ENCODE results near the gene RNF145. TPM values are rescaled to one million over a fixed set of nuclear protein-coding genes. Genes with fewer than 3 reads are reported as not detected.
"Not testable (repeated sequence)": the region's sequence is repeated elsewhere in the genome, so short reads cannot be mapped to it uniquely, and the experiment has no call there.

RNF145 gene
- total and polyA plus RNA-seq, 10 of the 15 experiments (the other 5 are each of a cell fraction or from before 2014, with no cell fraction given): 9.7 to 58.1 (median 38.2) TPM

DNA sequence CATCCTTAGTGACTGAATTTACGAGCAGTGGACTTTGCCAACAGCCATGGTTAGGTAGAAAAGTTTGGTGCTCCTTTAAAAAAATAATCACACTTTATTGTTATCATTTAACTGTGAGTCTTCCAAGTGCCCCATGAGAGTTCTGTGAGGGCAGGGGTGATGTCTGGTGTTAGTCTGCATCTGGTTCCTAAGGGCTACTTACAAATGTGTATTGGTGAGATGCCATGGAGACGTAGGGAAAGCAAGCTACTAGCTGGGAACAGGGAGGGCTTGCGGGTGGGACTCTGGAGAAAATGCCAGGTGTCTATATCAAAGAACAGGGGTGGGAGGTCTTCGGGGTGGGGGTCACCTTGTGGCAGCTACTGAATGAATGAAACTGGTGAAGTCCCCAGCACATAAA, 62.5 kb downstream of the RNF145 start:
- H3K4me1 ChIP-seq (ENCODE audit: control insufficient read depth, insufficient read depth, low read length): no peaks in the 10 kb centered on the region
- ATAC-seq: no peak
- BruUV-seq (replicated peaks): no TSS peak
- FAIRE-seq: no peak
- no peak overlapping the region for H3K9ac ChIP-seq (ENCODE audit: control insufficient read depth, insufficient read depth, low read length)
- no peaks in the 10 kb centered on the region for H3K27me3 ChIP-seq (replicated peaks in 1 of 2; ENCODE audit: control insufficient read depth in 2 of 2, insufficient read depth in 2 of 2, low read length in 1 of 2)
- ChIA-PET CTCF (interaction anchor here (1.0 to 1.5 kb wide), 3 partner anchors 10 to 841 kb away, joined by 3 to 5 read pairs (median 3); no protein-coding TSS in a partner anchor), RAD21 (ENCODE audit: unreplicated experiment) (no interaction called here), POLR2A (no interaction called here), SMC1A (ENCODE audit: uncharacterized antibody, unreplicated experiment) (interaction anchor here (1.0 kb wide), 1 partner anchor 170 kb away, joined by 4 read pairs; no protein-coding TSS in a partner anchor)
- H3K36me3 ChIP-seq (ENCODE audit: control insufficient read depth in 2 of 2, insufficient read depth in 2 of 2, low read length in 1 of 2): no peaks in the 10 kb centered on the region
- H3K79me2 ChIP-seq (ENCODE audit: control insufficient read depth, insufficient read depth, low read length): no peaks in the 10 kb centered on the region
- H3K27ac ChIP-seq (ENCODE audit: control insufficient read depth, insufficient read depth): no peak overlapping the region
- intact Hi-C loops (cut with micrococcal nuclease; ENCODE audit: unreplicated experiment): no loop called here
- no peaks in the 10 kb centered on the region for H4K20me1 ChIP-seq (ENCODE audit: control insufficient read depth, insufficient read depth)
- in situ Hi-C loops (cut with MboI): no loop called here
- no peaks in the 10 kb centered on the region for H3K9me3 ChIP-seq (replicated peaks; ENCODE audit: control insufficient read depth, insufficient read depth, low read length)
- H3K4me3 ChIP-seq: no peak overlapping the region
- WGBS (ENCODE audit: insufficient coverage, insufficient replicate concordance, low lambda C conversion rate, missing lambda C conversion rate): 20% methylated on average over 4 of the region's 4 CpGs
- TF ChIP-seq IKZF2 (IDR thresholded peaks at IDR 0.05) (no peak), SPI1 (IDR thresholded peaks at IDR 0.05; ENCODE audit: borderline replicate concordance, insufficient read depth, low read depth, low read length) (no peak), YBX1 (IDR thresholded peaks at IDR 0.05) (no peak), SREBF2 (IDR thresholded peaks at IDR 0.05; ENCODE audit: low read length) (no peak), KAT2A (conservative IDR thresholded peaks at IDR 0.05; ENCODE audit: control insufficient read depth, low read depth, low read length) (no peak), NRF1 (conservative IDR thresholded peaks at IDR 0.05; ENCODE audit: low read depth, low read length) (no peak)
- TF ChIP-seq, protein P1, sequence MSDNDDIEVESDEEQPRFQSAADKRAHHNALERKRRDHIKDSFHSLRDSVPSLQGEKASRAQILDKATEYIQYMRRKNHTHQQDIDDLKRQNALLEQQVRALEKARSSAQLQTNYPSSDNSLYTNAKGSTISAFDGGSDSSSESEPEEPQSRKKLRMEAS (IDR thresholded peaks at IDR 0.05; ENCODE audit: low read depth, low read length): no peak
- TF ChIP-seq, protein P2, sequence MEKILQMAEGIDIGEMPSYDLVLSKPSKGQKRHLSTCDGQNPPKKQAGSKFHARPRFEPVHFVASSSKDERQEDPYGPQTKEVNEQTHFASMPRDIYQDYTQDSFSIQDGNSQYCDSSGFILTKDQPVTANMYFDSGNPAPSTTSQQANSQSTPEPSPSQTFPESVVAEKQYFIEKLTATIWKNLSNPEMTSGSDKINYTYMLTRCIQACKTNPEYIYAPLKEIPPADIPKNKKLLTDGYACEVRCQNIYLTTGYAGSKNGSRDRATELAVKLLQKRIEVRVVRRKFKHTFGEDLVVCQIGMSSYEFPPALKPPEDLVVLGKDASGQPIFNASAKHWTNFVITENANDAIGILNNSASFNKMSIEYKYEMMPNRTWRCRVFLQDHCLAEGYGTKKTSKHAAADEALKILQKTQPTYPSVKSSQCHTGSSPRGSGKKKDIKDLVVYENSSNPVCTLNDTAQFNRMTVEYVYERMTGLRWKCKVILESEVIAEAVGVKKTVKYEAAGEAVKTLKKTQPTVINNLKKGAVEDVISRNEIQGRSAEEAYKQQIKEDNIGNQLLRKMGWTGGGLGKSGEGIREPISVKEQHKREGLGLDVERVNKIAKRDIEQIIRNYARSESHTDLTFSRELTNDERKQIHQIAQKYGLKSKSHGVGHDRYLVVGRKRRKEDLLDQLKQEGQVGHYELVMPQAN (conservative IDR thresholded peaks at IDR 0.05): no peak
- H2AFZ ChIP-seq (ENCODE audit: control insufficient read depth, low read depth, low read length): no peak overlapping the region
- H3K4me2 ChIP-seq (ENCODE audit: control insufficient read depth, insufficient read depth): no peak overlapping the region
- DNase-seq (ENCODE audit: low read depth, low spot score): no peak

DNA sequence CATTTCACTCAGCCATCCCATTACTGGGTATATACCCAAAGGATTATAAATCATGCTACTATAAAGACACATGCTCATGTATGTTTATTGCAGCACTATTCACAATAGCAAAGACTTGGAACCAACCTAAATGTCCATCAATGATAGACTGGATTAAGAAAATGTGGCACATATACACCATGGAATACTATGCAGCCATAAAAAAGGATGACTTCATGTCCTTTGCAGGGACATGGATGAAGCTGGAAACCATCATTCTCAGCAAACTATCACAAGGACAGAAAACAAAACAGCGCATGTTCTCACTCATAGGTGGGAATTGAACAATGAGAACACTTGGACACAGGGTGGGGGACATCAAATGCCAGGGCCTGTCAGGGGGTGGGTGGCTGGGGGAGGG, 64.2 kb downstream of the RNF145 start:
- H3K4me2 ChIP-seq (ENCODE audit: control insufficient read depth, insufficient read depth); DNase-seq (ENCODE audit: low read depth, low spot score); H4K20me1 ChIP-seq (ENCODE audit: control insufficient read depth, insufficient read depth); H3K27ac ChIP-seq (ENCODE audit: control insufficient read depth, insufficient read depth); H3K9me3 ChIP-seq (replicated peaks; ENCODE audit: control insufficient read depth, insufficient read depth, low read length); FAIRE-seq; H3K79me2 ChIP-seq (ENCODE audit: control insufficient read depth, insufficient read depth, low read length); RAD21 ChIA-PET (ENCODE audit: unreplicated experiment); H3K27me3 ChIP-seq (replicated peaks in 1 of 2; ENCODE audit: control insufficient read depth in 2 of 2, insufficient read depth in 2 of 2, low read length in 1 of 2); H3K9ac ChIP-seq (ENCODE audit: control insufficient read depth, insufficient read depth, low read length); H3K4me3 ChIP-seq; ATAC-seq; H3K4me1 ChIP-seq (ENCODE audit: control insufficient read depth, insufficient read depth, low read length); intact Hi-C loops (cut with micrococcal nuclease; ENCODE audit: unreplicated experiment); POLR2A ChIA-PET; BruUV-seq (replicated peaks); H3K36me3 ChIP-seq (ENCODE audit: control insufficient read depth in 2 of 2, insufficient read depth in 2 of 2, low read length in 1 of 2); in situ Hi-C loops (cut with MboI); SMC1A ChIA-PET (ENCODE audit: uncharacterized antibody, unreplicated experiment); H2AFZ ChIP-seq (ENCODE audit: control insufficient read depth, low read depth, low read length); CTCF ChIA-PET: not testable (repeated sequence)
- WGBS (ENCODE audit: insufficient coverage, insufficient replicate concordance, low lambda C conversion rate, missing lambda C conversion rate): 100% methylated on average over 1 of the region's 1 CpG
